ENCODE results near the gene GABRG3. TPM values are rescaled to one million over a fixed set of nuclear protein-coding genes. Genes with fewer than 3 reads are reported as not detected.

The GABRG3 gene
- total and polyA plus RNA-seq, 12 donors, result 0.08 to 1.1 (median 0.44) TPM; not detected in 5

DNA sequence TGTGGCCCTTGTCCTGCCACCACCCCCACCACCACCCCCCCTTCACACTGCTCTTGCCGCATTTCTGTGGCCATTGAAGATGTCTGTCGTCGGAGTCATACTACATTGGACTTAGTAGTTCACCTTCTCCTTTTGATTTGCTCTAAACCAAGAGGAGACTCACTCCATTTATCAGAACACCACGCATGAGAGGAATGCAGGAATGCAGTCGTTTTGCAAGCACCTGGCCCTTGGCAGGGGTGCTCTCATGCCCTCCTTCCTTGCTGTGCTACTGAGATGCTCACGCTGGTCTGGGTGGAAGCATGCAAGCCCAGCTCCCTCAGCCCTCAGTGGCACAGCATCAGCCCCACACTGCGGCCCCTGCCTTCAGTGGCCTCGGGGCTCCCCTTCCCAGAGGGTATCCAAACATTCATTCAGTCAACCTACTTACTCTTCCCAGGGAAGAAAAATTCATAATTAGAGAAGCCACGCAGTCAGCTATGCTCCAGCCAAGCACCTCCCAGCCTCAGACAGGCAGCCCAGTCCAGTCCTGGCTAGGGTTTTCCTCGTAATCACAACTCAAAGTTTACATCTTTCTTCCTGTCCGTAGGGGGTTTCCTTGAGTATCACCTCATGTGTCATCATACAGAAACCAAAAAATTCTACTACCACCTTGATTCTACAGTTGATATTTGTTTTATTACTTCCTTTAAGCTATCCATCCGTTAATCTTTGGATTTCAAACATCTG, 520.0 kb downstream of the GABRG3 start:
- WGBS, 4 donors, result 67 to 73% (median 70%) methylated on average over 12 of the region's 12 CpGs
- H3K27me3 ChIP-seq, result no peaks in the 10 kb centered on the region
- intact Hi-C loops (cut with DNase I), result no loop called here
- H3K4me3 ChIP-seq, result no peak overlapping the region
- H3K4me1 ChIP-seq (replicated peaks in 1 of 2), result no peaks in the 10 kb centered on the region
- H3K36me3 ChIP-seq (replicated peaks in 1 of 2), result no peaks in the 10 kb centered on the region
- TF ChIP-seq, protein P1, sequence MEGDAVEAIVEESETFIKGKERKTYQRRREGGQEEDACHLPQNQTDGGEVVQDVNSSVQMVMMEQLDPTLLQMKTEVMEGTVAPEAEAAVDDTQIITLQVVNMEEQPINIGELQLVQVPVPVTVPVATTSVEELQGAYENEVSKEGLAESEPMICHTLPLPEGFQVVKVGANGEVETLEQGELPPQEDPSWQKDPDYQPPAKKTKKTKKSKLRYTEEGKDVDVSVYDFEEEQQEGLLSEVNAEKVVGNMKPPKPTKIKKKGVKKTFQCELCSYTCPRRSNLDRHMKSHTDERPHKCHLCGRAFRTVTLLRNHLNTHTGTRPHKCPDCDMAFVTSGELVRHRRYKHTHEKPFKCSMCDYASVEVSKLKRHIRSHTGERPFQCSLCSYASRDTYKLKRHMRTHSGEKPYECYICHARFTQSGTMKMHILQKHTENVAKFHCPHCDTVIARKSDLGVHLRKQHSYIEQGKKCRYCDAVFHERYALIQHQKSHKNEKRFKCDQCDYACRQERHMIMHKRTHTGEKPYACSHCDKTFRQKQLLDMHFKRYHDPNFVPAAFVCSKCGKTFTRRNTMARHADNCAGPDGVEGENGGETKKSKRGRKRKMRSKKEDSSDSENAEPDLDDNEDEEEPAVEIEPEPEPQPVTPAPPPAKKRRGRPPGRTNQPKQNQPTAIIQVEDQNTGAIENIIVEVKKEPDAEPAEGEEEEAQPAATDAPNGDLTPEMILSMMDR (IDR thresholded peaks at IDR 0.05), result no peak
- no peak for TF ChIP-seq POLR2A (IDR thresholded peaks at IDR 0.05)
- no peaks in the 10 kb centered on the region for H3K9me3 ChIP-seq (replicated peaks in 1 of 3)
- no peak for DNase-seq
- no peak overlapping the region for H3K27ac ChIP-seq

DNA sequence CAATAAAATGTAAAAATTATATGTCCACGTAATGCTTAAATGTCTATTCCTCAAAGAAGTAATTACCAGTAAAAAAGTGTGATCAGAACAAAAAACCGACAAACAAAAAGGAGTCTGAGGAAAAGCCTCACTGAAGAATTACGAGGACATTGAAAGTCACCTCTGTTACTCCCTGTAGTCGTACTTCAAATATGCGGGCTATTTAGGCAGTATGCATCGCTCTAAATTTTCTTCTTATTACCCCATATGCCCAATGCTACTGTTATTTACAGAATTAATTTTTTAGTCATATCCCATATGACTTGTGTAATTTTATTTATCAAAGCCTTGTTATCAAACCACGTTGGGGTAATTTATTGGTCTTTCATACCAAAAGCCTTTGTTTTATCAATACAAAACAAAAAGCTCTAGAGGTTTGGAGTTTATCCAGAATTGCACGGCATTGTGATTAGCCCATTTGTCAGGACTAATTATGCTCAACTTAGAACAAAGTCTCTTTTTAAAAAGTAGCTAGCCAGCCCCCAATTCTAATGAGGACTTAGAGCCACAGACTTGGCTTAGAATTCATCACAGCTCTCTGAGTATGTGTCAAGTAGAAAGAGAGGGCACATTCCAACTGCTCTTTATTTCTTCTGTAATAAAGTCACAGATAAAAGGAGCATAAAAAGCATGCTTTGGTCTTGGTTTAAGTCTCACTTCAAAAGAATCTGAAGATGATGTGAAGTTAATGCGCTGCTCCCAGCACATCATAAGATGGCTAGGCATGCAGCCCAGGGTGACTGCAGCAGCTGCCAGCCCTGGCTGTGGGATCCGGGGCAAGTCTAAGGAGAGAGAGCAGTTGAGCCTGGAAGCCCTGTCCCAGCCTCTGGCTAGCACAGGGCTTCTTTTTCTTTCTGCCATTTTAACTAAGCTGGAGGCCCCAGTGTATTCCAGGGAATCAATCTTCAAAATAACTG, 521.0 kb downstream of the GABRG3 start:
- Histone ChIP-seq H3K36me3 (replicated peaks in 1 of 2) (no peaks in the 10 kb centered on the region), H3K27me3 (no peaks in the 10 kb centered on the region), H3K4me1 (replicated peaks in 1 of 2) (no peaks in the 10 kb centered on the region), H3K4me3 (no peak overlapping the region), H3K9me3 (replicated peaks in 1 of 3) (no peaks in the 10 kb centered on the region), H3K27ac (no peak overlapping the region)
- 65 to 69% (median 67%) methylated on average over 10 of the region's 10 CpGs for WGBS, 4 donors
- no peak for TF ChIP-seq POLR2A (IDR thresholded peaks at IDR 0.05)
- TF ChIP-seq, protein P1 (IDR thresholded peaks at IDR 0.05), result no peak
- DNase-seq, result no peak
- intact Hi-C loops (cut with DNase I), result no loop called here

DNA sequence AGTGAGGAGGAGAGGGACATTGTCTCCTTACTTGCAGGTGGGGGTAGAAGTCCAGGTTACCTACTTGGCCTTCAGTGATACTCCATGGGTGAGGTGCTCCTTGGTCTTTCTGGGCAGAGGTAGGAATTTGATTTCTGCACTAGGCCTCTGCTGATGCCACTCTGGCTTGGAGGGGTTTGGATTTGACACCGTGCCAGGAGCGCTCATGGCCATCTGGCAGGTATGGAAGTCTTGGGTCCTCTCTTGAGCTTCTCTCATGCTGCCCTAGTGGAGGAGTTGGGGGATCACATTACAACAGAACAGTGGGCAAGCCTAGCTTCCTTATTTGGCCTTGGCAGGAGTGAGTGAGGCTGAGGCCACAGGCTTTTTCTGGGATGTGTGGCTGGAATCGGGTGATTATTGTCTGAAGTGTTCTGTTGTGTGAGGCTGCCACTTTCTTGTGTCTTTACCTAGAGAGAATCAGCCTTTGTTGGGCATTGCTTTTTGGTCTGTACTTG, 525.0 kb downstream of the GABRG3 start:
- TF ChIP-seq, protein P1 (IDR thresholded peaks at IDR 0.05), result no peak
- no peak for TF ChIP-seq POLR2A (IDR thresholded peaks at IDR 0.05)
- intact Hi-C loops (cut with DNase I), result no loop called here
- 80 to 88% (median 83%) methylated on average over 1 to 3 of the region's 3 CpGs for WGBS, 4 donors

DNA sequence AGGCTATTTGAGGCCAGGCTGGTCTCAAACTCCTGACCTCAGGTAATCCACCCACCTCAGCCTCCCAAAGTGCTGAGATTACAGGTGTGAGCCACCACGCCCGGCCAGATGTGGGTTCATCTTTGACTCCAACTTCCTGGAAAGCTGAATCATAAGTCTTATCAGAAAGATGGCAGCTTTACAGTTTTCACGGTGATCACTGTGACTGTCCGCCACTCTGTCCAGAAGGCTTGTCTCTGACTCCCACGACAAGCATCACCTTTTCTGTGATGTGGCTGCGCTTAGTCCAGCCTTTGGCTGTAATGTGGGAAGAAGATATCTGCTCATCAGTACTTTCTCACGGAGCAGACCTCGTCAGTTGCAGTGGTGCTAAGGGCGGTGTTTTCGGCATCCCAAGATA, 527.7 kb downstream of the GABRG3 start:
- DNase-seq, result no peak
- 83 to 94% (median 91%) methylated on average over 8 to 10 of the region's 10 CpGs for WGBS, 4 donors

More for the DNA sequence above, 525.0 kb downstream of the GABRG3 start:
- H3K4me3 ChIP-seq, result no peak overlapping the region
- H3K9me3 ChIP-seq (replicated peaks in 1 of 3), result no peaks in the 10 kb centered on the region
- DNase-seq, result no peak
- H3K27me3 ChIP-seq, result no peaks in the 10 kb centered on the region
- no peaks in the 10 kb centered on the region for H3K36me3 ChIP-seq (replicated peaks in 1 of 2)
- no peak overlapping the region for H3K27ac ChIP-seq
- no peaks in the 10 kb centered on the region for H3K4me1 ChIP-seq (replicated peaks in 1 of 2)

More for the DNA sequence above, 527.7 kb downstream of the GABRG3 start:
- H3K4me3 ChIP-seq, result no peak overlapping the region
- H3K36me3 ChIP-seq (replicated peaks in 1 of 2), result no peaks in the 10 kb centered on the region
- H3K27me3 ChIP-seq, result no peaks in the 10 kb centered on the region
- H3K27ac ChIP-seq, result no peak overlapping the region
- no peaks in the 10 kb centered on the region for H3K9me3 ChIP-seq (replicated peaks in 1 of 3)
- intact Hi-C loops (cut with DNase I), result no loop called here
- no peaks in the 10 kb centered on the region for H3K4me1 ChIP-seq (replicated peaks in 1 of 2)
- TF ChIP-seq, protein P1 (IDR thresholded peaks at IDR 0.05), result no peak
- no peak for TF ChIP-seq POLR2A (IDR thresholded peaks at IDR 0.05)

All from adrenal gland (tissue), 12 donors.